G401 (cell line): ENCODE data around the gene TULP3. TPM values are rescaled to one million over a fixed set of nuclear protein-coding genes. Genes with fewer than 3 reads are reported as not detected.

ENCODE experiments used
- DNase-seq: peaks from one replicate; pipeline ENCODE4 v3.0.0-alpha.2; 2015; ENCODE audit warnings: low spot score
- in situ Hi-C: cut with HindIII; loops from 2 replicates; pipeline ENCODE4 v1.10.0; 2016; ENCODE audit warnings: low sequenced_read_pairs, mixed read lengths
- total RNA-seq: library from RNA; depleted of rRNA; stranded (reverse); fragments of >200 nt; shearing (Covaris generic); gene quantifications from 2 replicates; pipeline ENCODE4 v1.2.3, GENCODE V29; 2014

TULP3 gene
- total RNA-seq, 1 experiment from 2014 or later: 35.6 TPM

DNA sequence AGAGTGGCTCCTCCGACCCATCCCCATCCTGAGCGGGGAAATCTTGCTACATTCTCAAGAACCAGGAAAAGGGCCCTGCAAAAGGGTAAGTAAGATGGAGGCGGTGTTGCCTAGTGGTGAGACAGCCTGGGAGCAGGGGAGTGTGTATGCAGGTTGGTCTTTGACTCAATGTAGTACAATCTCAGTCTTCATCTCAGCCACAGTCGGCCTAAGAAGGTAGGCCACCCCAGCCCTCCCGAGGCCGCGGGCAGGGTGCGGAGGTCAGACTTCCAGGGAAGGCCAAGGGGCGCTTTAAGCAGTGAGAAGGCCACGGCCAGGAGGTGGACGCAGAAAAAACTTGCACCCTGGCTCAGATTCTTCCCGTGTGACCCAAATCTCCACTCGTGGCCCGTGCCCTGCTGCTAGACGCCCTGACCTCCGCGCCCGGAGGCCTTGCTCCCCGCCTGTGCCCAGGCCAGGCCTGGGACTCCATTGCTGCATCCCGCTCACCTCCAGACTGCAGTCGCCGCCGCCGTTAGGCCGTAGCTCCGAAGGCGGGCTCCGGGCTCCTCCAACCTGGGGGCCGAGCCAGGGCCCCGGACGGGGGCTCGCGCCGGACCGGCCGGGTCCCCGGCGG, 14.2 kb upstream of the TULP3 start:
- no peak for DNase-seq
- in situ Hi-C loops: no loop called here

GRCh38 chr12:2877047-2877952, 13.4 kb upstream of the TULP3 start, which contains the start of the genes FOXM1 and RHNO1:
TSS of gene FOXM1 (minus strand) at chr12:2877174. CDS start at chr12:2874478, 2,696 bp downstream.
TSS of gene RHNO1 (plus strand) at chr12:2877223. CDS start at chr12:2885367, 8,144 bp downstream.
- in situ Hi-C loops: no loop called here
- DNase-seq: peak; percentile 91

DNA sequence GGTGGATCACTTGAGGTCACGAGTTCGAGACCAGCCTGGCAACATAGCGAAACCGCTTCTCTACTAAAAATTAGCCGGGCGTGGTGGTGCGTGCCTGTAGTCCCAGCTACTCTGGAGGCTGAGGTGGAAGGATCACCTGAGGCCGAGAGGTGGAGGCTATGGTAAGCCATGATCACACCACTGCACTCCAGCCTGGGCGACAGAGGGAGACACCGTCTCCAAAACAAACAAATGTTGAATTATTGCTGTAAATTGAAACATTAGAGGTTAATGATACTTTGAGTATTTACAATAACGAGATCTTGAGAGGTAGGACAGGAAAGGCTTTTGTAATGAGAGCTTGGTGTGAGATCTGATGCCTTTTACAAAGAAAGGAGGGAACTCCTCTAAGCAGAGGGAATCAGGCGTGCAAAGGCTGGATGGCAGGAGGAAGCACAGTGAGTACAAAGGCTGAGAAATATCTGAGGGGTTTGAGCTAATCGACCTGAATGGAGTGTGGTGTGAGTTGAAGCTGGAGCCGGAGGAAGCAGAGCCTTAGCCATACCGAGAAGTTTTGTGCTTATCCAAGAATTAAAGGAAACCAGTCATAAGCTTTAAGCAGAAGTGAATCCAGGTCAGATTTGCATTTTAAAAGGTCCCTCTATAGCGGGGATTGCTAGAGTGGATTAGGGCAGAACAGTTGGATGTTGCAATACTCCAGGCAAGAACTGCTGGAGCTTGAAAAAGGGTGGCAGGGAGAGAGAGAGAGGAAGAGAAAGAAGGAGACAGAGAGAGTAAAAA, 12.5 kb upstream of the TULP3 start:
- in situ Hi-C loops: no loop called here
- DNase-seq: no peak

- in situ Hi-C loops: no loop called here
- DNase-seq: no peak
Observed at GRCh38 chr12:2879853-2880252, 10.8 kb upstream of the TULP3 start.

DNA sequence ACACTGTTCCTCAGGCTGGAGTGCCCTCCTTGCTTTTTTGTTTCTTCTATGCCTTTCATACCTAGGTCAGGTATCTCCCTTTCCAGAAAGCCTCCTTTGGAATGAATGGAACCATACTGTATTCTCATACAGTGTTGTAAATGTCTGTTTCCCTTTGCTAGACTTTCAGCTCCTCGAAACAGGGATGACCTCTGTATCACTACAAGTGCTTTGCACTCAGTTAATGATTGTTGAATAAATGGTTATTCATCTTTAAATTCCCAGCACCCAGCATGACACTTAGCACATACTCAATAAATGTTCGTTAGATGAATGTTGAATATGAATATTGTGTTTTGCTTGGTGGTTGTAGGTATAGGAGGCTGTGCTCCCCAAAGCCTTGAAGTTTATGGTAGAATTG, 5.9 kb upstream of the TULP3 start:
- no peak for DNase-seq
- in situ Hi-C loops: no loop called here

- no peak for DNase-seq
- in situ Hi-C loops: no loop called here
Observed at GRCh38 chr12:2886768-2887450, 3.8 kb upstream of the TULP3 start.

DNA sequence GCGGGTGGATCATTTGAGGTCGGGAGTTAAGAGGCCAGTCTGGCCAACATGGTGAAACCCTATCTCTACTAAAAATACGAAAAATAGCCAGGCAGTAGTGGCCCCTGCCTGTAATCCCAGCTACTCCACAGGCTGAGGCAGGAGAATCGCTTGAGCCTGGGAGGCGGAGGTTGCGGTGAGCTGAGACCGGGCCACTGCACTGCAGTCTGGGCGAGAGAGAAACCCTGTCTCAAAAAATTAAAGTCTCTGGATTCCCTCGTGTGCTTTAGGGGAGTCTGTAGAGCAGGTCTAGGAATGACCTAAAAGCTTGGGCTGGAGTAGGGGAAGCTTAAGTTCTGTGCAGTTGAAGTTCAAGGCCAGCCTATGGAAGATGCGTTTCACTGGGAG, 697 bp upstream of the TULP3 start:
- in situ Hi-C loops: no loop called here
- DNase-seq: no peak

- peak; percentile 70 for DNase-seq
- in situ Hi-C loops: no loop called here
Observed at GRCh38 chr12:2891240-2892053, 756 bp downstream of the TULP3 start.

DNA sequence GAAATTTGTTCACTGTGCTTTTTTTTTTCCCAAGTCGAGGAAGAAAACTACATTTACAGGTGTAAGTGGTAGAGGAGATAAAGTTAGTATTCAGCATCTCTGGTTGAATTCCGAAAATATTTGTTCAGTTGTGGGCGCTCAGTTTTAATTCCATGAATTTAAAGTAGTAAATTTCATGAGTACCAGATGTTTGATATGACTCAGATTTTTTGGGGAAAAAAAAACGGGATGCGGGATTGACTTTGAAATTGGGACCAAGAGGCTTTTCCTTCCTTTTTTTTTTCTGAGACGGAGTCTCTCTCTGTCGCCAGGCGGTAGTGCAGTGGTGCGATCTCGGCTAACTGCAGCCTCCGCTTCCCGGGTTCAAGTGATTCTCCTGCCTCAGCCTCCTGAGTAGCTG, 1.6 kb downstream of the TULP3 start:
- in situ Hi-C loops: no loop called here

GRCh38 chr12:2893007-2893406, 2.3 kb downstream of the TULP3 start:
- in situ Hi-C loops: no loop called here

More for the DNA sequence above, 1.6 kb downstream of the TULP3 start:
- no peak for DNase-seq

DNA sequence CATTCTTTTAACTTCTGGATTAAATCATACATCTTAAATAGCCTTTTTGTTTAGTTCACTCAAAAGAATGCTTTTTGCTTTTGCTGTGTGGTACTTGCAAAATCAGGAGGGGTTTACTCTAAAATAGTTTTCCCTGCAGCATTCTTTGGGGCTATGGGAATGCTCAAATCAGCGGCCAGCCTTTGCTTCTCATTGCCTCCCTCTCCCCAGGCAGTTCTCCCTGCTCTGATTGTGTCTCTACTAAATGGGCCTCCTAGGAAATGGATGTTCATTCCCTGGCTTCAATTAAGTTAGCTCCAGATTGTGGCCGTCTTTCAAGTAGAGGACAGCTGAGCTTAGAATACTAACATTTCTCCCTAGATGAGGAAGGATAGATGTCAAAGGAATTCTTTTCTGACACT, 4.4 kb downstream of the TULP3 start:
- in situ Hi-C loops: no loop called here
- DNase-seq: no peak

More at GRCh38 chr12:2893007-2893406, 2.3 kb downstream of the TULP3 start:
- no peak for DNase-seq

- DNase-seq: no peak
- in situ Hi-C loops: no loop called here
Observed at GRCh38 chr12:2895511-2895910, 4.8 kb downstream of the TULP3 start.

GRCh38 chr12:2897418-2897817, 6.7 kb downstream of the TULP3 start:
- in situ Hi-C loops: no loop called here
- no peak for DNase-seq

DNA sequence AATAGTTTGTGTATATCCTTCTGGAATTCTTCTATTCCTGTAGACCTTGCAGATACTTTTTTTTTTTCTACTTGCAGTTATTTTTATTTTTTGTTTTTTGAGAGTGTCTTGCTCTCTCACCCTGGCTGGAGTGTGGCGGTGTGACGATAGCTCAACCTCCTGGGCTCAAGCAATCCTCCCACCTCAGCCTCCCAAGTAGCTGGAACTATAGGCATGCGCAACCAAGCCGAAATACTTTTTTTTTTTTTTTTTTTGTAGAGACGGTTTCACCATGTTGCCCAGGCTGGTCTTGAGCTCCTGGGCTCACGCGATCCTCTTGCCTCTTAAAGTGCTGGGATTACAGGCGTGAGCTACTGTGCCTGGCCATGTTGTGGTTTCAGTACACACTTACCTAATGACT, 10.0 kb downstream of the TULP3 start:
- DNase-seq: no peak
- in situ Hi-C loops: no loop called here

DNA sequence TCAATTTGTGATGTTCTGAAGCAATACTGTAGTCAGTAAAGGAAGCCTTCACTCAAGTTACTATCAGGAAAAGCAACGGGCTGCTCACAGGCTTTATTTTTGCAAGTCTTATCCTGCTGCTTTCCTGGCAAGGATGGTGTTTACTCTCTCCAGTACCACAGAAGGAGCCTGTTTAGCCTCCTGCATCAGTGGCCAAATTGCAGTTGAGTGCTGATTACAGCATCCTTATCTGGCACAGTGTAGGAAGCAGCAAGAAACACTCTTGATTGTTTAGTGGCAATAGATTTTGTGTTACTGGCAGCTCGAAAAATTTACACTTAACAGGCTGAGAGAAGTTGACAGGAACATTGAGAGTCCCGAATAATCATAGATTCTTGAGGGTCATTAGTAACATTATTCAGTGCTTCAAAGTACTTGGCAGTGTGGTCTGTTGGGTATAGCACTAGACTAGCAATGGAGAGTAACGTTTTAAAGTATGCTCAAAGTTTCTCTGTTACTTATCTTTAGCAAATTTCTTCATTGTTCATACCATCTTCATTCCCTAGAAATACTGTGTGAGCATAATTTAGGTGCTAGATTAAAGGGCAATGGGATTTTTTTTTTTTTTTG, 11.7 kb downstream of the TULP3 start:
- peak; percentile 99 for DNase-seq
- in situ Hi-C loops: no loop called here

DNA sequence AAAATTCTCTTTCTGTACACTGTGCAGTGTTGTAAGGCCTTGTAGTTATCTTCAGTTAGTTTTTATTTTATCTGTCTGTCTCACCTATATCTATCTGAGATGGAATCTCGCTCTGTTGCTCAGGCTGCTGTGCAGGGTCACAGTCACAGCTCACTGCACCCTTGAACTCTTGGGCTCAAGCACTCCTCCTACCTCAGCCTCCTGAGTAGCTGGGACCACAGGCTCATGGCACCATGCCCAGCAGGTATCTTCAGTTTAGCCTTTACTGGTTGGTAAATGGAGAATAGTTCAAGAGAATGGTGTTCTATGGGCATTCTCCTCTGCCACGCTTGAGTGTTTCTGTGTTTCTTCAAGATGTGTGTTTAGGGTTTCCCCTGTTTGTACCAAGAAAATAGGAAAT, 13.6 kb downstream of the TULP3 start:
- no peak for DNase-seq
- in situ Hi-C loops: no loop called here

DNA sequence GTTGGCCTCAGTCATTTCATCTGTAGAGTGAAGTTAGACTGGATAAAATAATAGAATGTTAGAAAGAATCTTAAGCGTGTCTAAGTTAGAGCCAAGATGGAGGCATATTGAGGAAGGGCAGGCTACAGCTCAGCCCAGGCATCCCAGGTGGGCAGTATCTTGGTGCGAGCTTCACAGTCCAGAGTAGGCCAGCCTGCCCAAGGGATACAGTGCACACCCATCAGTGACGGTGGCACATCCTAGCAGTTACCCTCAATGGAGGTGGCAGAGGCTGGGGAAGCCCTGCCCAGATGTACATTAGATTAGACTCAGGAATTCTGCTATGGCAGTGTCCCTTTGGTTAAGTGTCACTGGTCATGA, 21.5 kb downstream of the TULP3 start:
- in situ Hi-C loops: no loop called here
- no peak for DNase-seq

- in situ Hi-C loops: no loop called here
- DNase-seq: no peak
Observed at GRCh38 chr12:2919249-2919648, 28.6 kb downstream of the TULP3 start.
